Measurements from ENCODE around the gene LRRC56.

LRRC56 gene

DNA sequence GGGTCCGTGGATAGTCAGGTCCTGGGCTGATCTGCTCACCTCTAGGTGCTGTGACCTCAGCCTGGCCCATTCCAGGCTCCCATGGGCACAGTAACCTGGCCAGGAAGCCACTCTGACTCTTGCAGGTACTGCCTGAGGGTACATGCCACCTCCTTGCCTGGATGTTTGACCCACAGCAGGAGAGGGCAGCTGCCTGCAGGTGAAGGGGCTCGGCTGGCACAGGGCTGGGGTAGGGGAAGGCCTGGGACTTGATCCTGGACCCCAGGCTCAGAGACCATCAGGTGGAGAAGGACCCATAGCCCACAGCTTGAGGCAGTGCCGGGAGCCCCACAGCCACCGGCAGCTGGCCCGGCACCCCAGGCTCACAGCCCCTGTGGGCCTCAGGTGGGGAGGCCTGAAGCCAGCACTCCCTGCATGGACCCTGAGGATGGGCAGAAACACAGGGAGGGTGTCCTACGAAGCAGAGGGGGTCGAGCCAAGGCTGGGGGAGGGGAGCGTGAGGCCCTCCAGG is 2.7 kb downstream of the LRRC56 start:
- TF ChIP-seq TAF1 (IDR thresholded peaks at IDR 0.05; ENCODE audit: borderline replicate concordance, insufficient read depth, low read length) (no peak), FOXP2 (optimal IDR thresholded peaks at IDR 0.05; ENCODE audit: borderline replicate concordance, extremely low read depth, extremely low read length, insufficient read depth) (no peak), SIN3A (IDR thresholded peaks at IDR 0.05; ENCODE audit: borderline replicate concordance, insufficient read depth, low read length) (no peak), POLR2AphosphoS5 (IDR thresholded peaks at IDR 0.05; ENCODE audit: low read depth, low read length) (no peak)
- TF ChIP-seq, protein P1, sequence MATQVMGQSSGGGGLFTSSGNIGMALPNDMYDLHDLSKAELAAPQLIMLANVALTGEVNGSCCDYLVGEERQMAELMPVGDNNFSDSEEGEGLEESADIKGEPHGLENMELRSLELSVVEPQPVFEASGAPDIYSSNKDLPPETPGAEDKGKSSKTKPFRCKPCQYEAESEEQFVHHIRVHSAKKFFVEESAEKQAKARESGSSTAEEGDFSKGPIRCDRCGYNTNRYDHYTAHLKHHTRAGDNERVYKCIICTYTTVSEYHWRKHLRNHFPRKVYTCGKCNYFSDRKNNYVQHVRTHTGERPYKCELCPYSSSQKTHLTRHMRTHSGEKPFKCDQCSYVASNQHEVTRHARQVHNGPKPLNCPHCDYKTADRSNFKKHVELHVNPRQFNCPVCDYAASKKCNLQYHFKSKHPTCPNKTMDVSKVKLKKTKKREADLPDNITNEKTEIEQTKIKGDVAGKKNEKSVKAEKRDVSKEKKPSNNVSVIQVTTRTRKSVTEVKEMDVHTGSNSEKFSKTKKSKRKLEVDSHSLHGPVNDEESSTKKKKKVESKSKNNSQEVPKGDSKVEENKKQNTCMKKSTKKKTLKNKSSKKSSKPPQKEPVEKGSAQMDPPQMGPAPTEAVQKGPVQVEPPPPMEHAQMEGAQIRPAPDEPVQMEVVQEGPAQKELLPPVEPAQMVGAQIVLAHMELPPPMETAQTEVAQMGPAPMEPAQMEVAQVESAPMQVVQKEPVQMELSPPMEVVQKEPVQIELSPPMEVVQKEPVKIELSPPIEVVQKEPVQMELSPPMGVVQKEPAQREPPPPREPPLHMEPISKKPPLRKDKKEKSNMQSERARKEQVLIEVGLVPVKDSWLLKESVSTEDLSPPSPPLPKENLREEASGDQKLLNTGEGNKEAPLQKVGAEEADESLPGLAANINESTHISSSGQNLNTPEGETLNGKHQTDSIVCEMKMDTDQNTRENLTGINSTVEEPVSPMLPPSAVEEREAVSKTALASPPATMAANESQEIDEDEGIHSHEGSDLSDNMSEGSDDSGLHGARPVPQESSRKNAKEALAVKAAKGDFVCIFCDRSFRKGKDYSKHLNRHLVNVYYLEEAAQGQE (IDR thresholded peaks at IDR 0.05; ENCODE audit: insufficient read depth in 1 of 2, low read depth in 2 of 2, low read length in 2 of 2) = no peak

DNA sequence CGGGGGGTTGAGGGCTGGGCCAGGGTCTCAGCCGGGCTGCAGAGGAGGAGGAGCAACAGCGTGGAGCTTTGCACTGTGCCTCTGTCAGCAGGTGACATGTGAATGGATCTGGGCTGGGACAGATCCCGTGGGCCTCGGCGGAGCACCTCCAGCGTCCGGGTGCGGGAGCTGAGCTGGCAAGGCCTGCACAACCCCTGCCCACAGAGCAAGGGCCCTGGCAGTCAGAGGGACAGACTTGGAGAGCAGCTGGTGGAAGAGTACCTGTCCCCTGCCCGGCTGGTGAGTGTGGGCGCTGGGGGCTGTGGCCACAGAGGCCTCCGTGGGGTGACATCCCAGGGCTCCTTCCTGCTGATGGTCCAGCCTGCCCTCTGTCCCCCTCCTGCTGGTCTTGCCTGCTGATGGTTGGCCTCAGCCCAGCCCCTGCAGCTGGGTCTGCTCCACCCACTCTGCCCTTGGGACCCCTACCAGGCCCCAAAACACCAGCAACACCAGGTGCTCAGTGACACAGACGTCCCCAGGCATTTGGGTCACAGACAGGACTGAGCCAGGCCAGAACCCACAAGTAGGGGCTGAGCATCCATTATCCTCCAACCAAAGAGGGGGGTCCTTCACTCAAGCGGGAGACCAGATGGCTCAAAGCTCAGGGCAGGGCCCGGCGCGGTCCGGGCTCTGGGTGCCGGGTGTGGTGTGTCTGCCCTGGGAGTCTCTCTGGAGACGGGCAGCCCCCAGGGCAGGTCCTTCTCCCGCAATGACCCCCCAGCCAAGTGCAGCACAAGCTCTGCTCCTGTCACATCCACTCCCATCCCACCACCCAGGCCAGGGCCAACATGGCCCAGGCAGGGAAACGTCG is 3.5 kb downstream of the LRRC56 start:
- TF ChIP-seq, protein P1 (IDR thresholded peaks at IDR 0.05; ENCODE audit: insufficient read depth in 1 of 2, low read depth in 2 of 2, low read length in 2 of 2) = no peak
- TF ChIP-seq SIN3A (IDR thresholded peaks at IDR 0.05; ENCODE audit: borderline replicate concordance, insufficient read depth, low read length) (no peak), POLR2AphosphoS5 (IDR thresholded peaks at IDR 0.05; ENCODE audit: low read depth, low read length) (no peak)

DNA sequence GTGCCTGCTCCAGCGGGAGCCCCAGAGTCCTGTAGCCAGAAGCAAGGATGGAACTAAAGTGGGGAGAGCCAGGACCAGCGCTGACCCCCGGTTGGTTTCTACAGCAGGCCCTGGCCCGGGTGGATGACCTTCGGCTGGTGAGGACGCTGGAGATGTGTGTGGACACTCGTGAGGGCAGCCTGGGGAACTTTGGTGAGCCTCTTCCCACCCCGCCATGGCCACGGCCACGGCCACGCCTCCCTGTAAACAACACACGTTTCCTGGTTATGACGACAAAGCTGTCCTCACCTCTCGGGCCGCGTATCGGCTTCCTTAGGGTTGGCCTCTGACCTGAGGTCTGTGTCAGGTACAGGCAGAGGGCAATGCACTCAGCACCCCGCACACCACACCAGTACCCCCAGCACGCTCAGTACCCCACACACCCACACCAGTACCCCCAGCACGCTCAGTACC is 4.1 kb downstream of the LRRC56 start:
- TF ChIP-seq SIN3A (IDR thresholded peaks at IDR 0.05; ENCODE audit: borderline replicate concordance, insufficient read depth, low read length) (no peak), POLR2AphosphoS5 (IDR thresholded peaks at IDR 0.05; ENCODE audit: low read depth, low read length) (no peak), FOXP2 (optimal IDR thresholded peaks at IDR 0.05; ENCODE audit: borderline replicate concordance, extremely low read depth, extremely low read length, insufficient read depth) (no peak), TAF1 (IDR thresholded peaks at IDR 0.05; ENCODE audit: borderline replicate concordance, insufficient read depth, low read length) (no peak)
- TF ChIP-seq, protein P1 (IDR thresholded peaks at IDR 0.05; ENCODE audit: insufficient read depth in 1 of 2, low read depth in 2 of 2, low read length in 2 of 2) = no peak

DNA sequence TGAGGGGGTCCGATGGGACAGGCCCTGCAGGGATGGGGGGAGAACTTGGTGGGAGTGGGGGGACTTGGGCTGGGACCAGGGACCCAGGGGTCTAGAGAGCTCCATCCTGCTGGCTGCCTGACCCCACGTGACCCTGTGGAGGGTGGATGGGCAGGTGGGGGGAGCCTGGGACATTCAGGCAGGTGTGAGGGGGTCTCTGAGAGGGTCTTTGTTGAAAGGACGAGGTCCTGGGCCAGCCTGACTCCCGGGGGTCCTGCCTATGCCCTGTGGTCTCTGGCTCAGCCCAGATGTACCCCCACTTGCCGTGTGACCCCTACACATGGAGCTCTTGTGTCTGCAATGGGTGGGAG is 7.5 kb downstream of the LRRC56 start:
- TF ChIP-seq FOXP2 (optimal IDR thresholded peaks at IDR 0.05; ENCODE audit: borderline replicate concordance, extremely low read depth, extremely low read length, insufficient read depth) = no peak
- TF ChIP-seq, protein P1 (IDR thresholded peaks at IDR 0.05; ENCODE audit: insufficient read depth in 1 of 2, low read depth in 2 of 2, low read length in 2 of 2) = no peak
- TF ChIP-seq SIN3A (IDR thresholded peaks at IDR 0.05; ENCODE audit: borderline replicate concordance, insufficient read depth, low read length) = no peak
- TF ChIP-seq TAF1 (IDR thresholded peaks at IDR 0.05; ENCODE audit: borderline replicate concordance, insufficient read depth, low read length) = no peak
- no peak for TF ChIP-seq POLR2AphosphoS5 (IDR thresholded peaks at IDR 0.05; ENCODE audit: low read depth, low read length)
